Activated T-helper 17 cell treated with anti-CD3 and anti-CD28 coated beads, Interleukin-2, amount 50 U/mL, for 72 hours (primary cell): ENCODE measurements around the gene CLSTN3. TPM values are rescaled to one million over a fixed set of nuclear protein-coding genes. Genes with fewer than 3 reads are reported as not detected.

Experiments
- ATAC-seq: fragments of 150-1000 bp; cut with Tn5 transposase; replicated peaks from 2 replicates; pipeline ENCODE4 v1.10.0; 2021; ENCODE audit warnings: mild to moderate bottlenecking, moderate library complexity
- H3K27ac Mint-ChIP-seq: one replicate; pipeline ENCODE4 v1.8.0; 2022; ENCODE audit warnings: mixed read lengths
- H3K27me3 Mint-ChIP-seq: one replicate; pipeline ENCODE4 v1.8.0; 2022; ENCODE audit warnings: mixed read lengths
- H3K36me3 Mint-ChIP-seq: one replicate; pipeline ENCODE4 v1.8.0; 2022; ENCODE audit warnings: low read depth, mild to moderate bottlenecking, mixed read lengths
- H3K4me1 Mint-ChIP-seq: one replicate; pipeline ENCODE4 v1.8.0; 2022; ENCODE audit warnings: mixed read lengths
- H3K4me3 Mint-ChIP-seq: one replicate; pipeline ENCODE4 v1.8.0; 2022; ENCODE audit warnings: mild to moderate bottlenecking, mixed read lengths
- H3K9me3 Mint-ChIP-seq: one replicate; pipeline ENCODE4 v1.8.0; 2022; ENCODE audit warnings: mixed read lengths
- total RNA-seq, 2 donors: library from RNA; stranded (reverse); gene quantifications; one replicate each; pipeline ENCODE4 v1.2.3, GENCODE V29; 2022

The CLSTN3 gene
- total RNA-seq, 2 donors from 2014 or later = 51.8 to 61.9 TPM

DNA sequence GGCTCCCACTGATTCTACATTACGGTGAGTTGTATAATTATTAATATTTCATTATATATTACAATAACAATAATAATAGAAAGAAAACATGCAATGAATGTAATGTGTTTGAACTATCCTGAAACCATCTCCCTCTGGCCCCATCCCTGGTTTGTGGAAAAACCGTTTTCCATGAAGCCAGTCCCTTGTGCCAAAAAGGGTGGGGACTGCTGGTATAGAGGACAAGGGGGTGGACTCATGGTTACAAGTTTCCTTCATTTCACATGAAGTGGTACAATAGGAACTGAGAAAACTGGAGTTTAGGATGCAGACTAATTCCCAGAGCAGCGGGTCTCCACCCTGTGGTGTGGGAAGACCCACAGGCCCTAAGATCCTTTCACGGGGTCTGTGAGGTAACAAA lies 18.1 kb upstream of the CLSTN3 start:
- H3K36me3 Mint-ChIP-seq = peaks cover 64% of the 10 kb centered on the region
- no peaks in the 10 kb centered on the region for H3K27me3 Mint-ChIP-seq
- ATAC-seq = no peak

GRCh38 chr12:7113389-7113871 lies 16.7 kb upstream of the CLSTN3 start:
- Mint-ChIP-seq H3K27me3 (no peaks in the 10 kb centered on the region), H3K4me3 (no peak overlapping the region), H3K36me3 (peaks cover 66% of the 10 kb centered on the region), H3K27ac (no peak overlapping the region), H3K9me3 (no peaks in the 10 kb centered on the region), H3K4me1 (peaks cover 9% of the 10 kb centered on the region)
- ATAC-seq = no peak

More for the DNA sequence above, 18.1 kb upstream of the CLSTN3 start:
- Mint-ChIP-seq H3K4me3 (no peak overlapping the region), H3K27ac (no peak overlapping the region), H3K4me1 (peaks cover 14% of the 10 kb centered on the region), H3K9me3 (no peaks in the 10 kb centered on the region)

DNA sequence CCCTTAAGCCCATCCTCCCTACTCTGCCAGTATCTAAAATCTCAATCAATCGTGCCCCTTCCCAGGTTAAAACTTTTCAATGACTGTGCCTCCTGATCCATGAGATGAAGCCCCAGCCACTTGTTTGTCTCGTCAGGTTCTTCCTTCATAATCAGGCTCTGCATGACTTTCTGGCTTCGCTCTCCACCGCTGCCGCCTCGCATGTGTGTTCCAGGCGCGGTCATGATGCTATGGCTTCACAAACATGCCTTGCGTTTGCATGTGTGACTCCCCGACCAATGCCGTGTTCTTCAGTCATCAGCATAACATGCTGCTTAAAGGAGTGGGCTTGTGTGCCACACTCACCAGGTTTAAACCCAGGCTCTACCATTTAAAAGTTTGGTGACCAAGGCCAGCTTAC lies 16.2 kb upstream of the CLSTN3 start:
- Mint-ChIP-seq H3K27me3 (no peaks in the 10 kb centered on the region), H3K9me3 (no peaks in the 10 kb centered on the region), H3K27ac (no peak overlapping the region), H3K4me1 (peaks cover 9% of the 10 kb centered on the region), H3K4me3 (no peak overlapping the region), H3K36me3 (peaks cover 65% of the 10 kb centered on the region)
- ATAC-seq = no peak

DNA sequence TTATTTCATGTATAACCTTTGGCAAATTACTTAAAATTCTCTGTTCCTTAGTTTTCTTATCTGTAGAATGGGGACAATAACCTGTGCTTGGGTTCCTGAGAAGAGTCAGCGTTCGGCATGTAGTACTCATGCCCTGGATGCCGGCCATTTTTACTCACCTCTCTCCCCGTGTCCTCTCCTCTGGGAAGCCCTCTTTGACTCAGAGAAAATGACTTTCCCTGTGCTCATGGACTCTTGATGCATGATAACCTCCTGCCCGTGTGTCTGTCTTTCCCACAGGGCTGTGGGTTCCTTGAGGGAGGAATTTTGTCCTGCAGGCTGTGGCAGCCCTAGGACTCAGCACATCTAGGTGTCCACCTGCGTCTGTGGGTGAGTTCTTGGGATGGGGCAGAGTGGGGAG lies 15.3 kb upstream of the CLSTN3 start:
- peaks cover 65% of the 10 kb centered on the region for H3K36me3 Mint-ChIP-seq
- H3K4me1 Mint-ChIP-seq = peaks cover 4% of the 10 kb centered on the region
- H3K27me3 Mint-ChIP-seq = no peaks in the 10 kb centered on the region
- ATAC-seq = no peak
- no peaks in the 10 kb centered on the region for H3K9me3 Mint-ChIP-seq
- no peak overlapping the region for H3K27ac Mint-ChIP-seq
- H3K4me3 Mint-ChIP-seq = no peak overlapping the region

DNA sequence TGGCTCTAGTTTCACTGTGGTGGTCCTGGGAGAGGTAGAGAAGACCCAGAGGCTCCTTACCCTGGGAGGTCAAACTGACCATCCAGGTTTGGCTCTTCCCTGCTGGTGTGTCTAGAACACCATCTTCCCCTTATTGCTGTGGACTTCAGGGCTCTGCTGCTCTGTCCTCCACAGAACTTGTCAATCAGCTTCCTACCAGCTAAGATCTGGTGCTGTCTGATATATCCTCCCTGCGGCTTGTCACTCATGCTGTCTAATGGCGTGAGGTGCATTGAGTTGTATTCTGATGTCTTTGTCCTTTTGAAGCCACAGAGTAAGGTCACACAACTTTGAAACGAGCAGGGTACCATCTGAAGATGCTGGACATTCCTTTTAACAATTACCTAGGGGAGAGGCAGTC lies 14.0 kb upstream of the CLSTN3 start:
- Mint-ChIP-seq H3K9me3 (no peaks in the 10 kb centered on the region), H3K36me3 (peaks cover 57% of the 10 kb centered on the region), H3K27ac (no peak overlapping the region), H3K4me3 (no peak overlapping the region), H3K27me3 (no peaks in the 10 kb centered on the region), H3K4me1 (peaks cover 4% of the 10 kb centered on the region)
- no peak for ATAC-seq

GRCh38 chr12:7116916-7117315 lies 13.3 kb upstream of the CLSTN3 start:
- no peak for ATAC-seq
- Mint-ChIP-seq H3K4me1 (peaks cover 4% of the 10 kb centered on the region), H3K27ac (no peak overlapping the region), H3K9me3 (no peaks in the 10 kb centered on the region), H3K36me3 (peaks cover 51% of the 10 kb centered on the region), H3K27me3 (no peaks in the 10 kb centered on the region), H3K4me3 (no peak overlapping the region)

GRCh38 chr12:7117670-7118069 lies 12.5 kb upstream of the CLSTN3 start:
- no peaks in the 10 kb centered on the region for H3K9me3 Mint-ChIP-seq

DNA sequence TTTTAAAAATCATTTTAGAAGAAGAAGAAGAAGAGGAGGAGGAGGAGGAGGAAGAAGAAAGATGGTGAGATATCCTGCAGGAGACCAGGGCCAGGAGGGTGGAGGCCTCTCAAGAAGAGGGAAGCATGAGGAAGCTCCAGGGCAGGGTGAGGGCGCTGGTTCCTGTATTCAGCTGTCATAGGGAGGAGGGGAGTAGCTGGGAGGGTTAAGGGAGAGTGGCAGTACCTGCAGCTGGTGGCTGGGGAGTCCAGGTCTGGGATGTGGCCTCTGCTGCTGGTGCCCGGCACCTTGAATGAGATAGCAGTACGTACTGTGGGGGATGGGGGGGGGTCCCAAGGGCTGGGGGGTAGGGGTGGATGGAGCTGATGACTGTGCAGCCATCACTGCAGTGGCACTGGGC lies 11.3 kb upstream of the CLSTN3 start:
- H3K27me3 Mint-ChIP-seq = no peaks in the 10 kb centered on the region
- H3K4me1 Mint-ChIP-seq = no peaks in the 10 kb centered on the region
- peaks cover 44% of the 10 kb centered on the region for H3K36me3 Mint-ChIP-seq
- no peak for ATAC-seq
- H3K4me3 Mint-ChIP-seq = no peak overlapping the region
- H3K27ac Mint-ChIP-seq = no peak overlapping the region
- H3K9me3 Mint-ChIP-seq = no peaks in the 10 kb centered on the region

More at GRCh38 chr12:7117670-7118069, 12.5 kb upstream of the CLSTN3 start:
- no peak overlapping the region for H3K4me3 Mint-ChIP-seq
- H3K36me3 Mint-ChIP-seq = peaks cover 51% of the 10 kb centered on the region
- H3K4me1 Mint-ChIP-seq = peaks cover 4% of the 10 kb centered on the region
- H3K27me3 Mint-ChIP-seq = no peaks in the 10 kb centered on the region
- ATAC-seq = no peak
- H3K27ac Mint-ChIP-seq = no peak overlapping the region

- no peaks in the 10 kb centered on the region for H3K9me3 Mint-ChIP-seq
- no peaks in the 10 kb centered on the region for H3K27me3 Mint-ChIP-seq
- H3K36me3 Mint-ChIP-seq = peaks cover 31% of the 10 kb centered on the region
- ATAC-seq = no peak
- H3K27ac Mint-ChIP-seq = no peak overlapping the region
- no peaks in the 10 kb centered on the region for H3K4me1 Mint-ChIP-seq
- no peak overlapping the region for H3K4me3 Mint-ChIP-seq
Observed at GRCh38 chr12:7120166-7120565, 10.0 kb upstream of the CLSTN3 start.

- H3K27ac Mint-ChIP-seq = no peak overlapping the region
- H3K9me3 Mint-ChIP-seq = no peaks in the 10 kb centered on the region
- peaks cover 19% of the 10 kb centered on the region for H3K36me3 Mint-ChIP-seq
- H3K4me1 Mint-ChIP-seq = peaks cover 4% of the 10 kb centered on the region
- no peak overlapping the region for H3K4me3 Mint-ChIP-seq
- no peak for ATAC-seq
- H3K27me3 Mint-ChIP-seq = no peaks in the 10 kb centered on the region
Observed at GRCh38 chr12:7121324-7121723, 8.8 kb upstream of the CLSTN3 start.

GRCh38 chr12:7122811-7123769 lies 7.1 kb upstream of the CLSTN3 start:
- no peaks in the 10 kb centered on the region for H3K9me3 Mint-ChIP-seq
- no peak overlapping the region for H3K27ac Mint-ChIP-seq
- peaks cover 4% of the 10 kb centered on the region for H3K36me3 Mint-ChIP-seq
- peaks cover 4% of the 10 kb centered on the region for H3K4me1 Mint-ChIP-seq
- no peak overlapping the region for H3K4me3 Mint-ChIP-seq
- H3K27me3 Mint-ChIP-seq = no peaks in the 10 kb centered on the region
- no peak for ATAC-seq

- Mint-ChIP-seq H3K27me3 (no peaks in the 10 kb centered on the region), H3K27ac (no peak overlapping the region), H3K9me3 (no peaks in the 10 kb centered on the region), H3K4me3 (no peak overlapping the region), H3K36me3 (no peaks in the 10 kb centered on the region), H3K4me1 (peaks cover 11% of the 10 kb centered on the region)
- ATAC-seq = no peak
Observed at GRCh38 chr12:7123806-7124522, 6.2 kb upstream of the CLSTN3 start.

GRCh38 chr12:7125632-7126227 lies 4.4 kb upstream of the CLSTN3 start:
- H3K4me3 Mint-ChIP-seq = no peak overlapping the region
- no peak overlapping the region for H3K27ac Mint-ChIP-seq
- no peak for ATAC-seq
- H3K9me3 Mint-ChIP-seq = no peaks in the 10 kb centered on the region
- no peaks in the 10 kb centered on the region for H3K27me3 Mint-ChIP-seq
- H3K36me3 Mint-ChIP-seq = peaks cover 2% of the 10 kb centered on the region
- peaks cover 16% of the 10 kb centered on the region for H3K4me1 Mint-ChIP-seq

DNA sequence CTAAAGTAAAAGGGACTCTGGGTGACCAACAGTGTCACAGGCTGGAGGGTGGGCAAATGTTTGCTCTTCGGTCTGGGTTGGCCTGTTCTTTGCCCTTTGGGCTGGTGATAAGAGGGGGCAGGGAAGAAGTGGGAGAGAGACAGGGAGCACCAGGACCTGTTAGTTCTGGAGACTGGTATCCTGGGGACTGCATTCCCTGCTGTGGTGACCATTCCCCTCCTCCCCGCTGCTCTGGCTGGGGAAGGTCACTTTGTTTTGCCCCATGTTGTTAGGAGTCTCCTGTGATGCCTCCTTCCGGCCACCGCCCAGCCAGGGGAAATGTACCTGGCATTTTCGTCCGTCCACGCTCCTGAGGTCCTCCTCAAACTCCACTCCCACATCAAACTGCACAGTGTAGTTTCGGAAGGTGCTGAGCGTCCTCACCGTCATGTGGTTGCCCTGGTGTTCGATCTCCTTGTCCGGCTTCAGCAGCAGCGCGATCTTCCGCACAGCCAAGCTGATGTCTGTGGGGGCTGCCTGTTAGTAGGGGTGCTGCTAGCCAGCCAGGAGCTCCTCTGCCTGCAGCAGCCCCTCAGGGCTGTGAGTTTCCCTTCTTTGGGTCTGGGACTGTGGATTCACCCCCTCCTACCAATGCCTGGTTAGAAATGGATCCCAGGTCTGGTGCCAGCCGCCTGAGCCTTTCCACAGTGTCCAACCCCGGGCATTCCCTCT lies 2.1 kb upstream of the CLSTN3 start:
- Mint-ChIP-seq H3K27ac (peak overlapping the region; percentile 34), H3K9me3 (no peaks in the 10 kb centered on the region), H3K27me3 (no peaks in the 10 kb centered on the region), H3K36me3 (peaks cover 6% of the 10 kb centered on the region), H3K4me3 (peak overlapping the region; percentile 97), H3K4me1 (peaks cover 29% of the 10 kb centered on the region)
- ATAC-seq = no peak
